Stimulated activated CD4-positive, alpha-beta T cell treated with anti-CD3 and anti-CD28 coated beads, Interleukin-4, amount 100 ng/mL, for 4 hours (primary cell): ENCODE data around the gene ANO1.

Experiments used
- DNase-seq, 2 experiments: peaks; one replicate each; pipeline ENCODE4 v3.0.0-alpha.2; 2020

ANO1 gene

DNA sequence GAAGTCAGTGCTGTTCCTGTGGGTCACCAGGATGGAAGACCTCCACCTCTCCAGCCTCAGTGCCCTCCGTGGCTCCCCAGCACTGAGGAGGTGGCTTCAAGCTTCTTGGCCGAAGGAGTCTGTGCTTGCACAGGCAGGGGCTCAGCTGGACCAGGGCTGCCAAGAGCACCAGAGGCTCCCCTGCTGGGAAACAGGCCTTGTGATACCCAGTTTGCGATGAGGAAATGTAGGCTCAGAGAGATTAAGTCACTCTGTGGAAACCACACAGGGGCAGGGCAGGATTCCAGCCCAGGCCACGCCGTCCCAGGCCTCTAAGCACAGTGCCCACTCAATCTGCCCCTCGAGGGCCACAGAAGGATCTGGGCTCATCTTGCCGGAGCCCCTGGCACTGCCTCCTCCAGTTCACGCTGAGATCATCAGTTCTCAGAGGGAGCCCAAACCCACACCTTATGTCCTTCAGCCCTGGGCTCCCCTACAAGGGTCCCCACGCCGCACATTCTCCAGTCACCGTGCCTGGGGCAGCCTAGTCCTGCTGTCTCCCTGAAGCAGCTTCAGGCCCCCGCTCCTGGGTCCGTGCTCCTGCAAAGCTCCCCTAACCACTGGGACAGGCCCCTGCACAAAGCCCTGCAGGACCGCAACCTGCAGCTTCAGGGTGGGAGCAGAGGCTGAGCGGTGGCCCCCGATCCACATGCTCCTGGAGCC, 21.6 kb downstream of the ANO1 start:
- no peak for DNase-seq

DNA sequence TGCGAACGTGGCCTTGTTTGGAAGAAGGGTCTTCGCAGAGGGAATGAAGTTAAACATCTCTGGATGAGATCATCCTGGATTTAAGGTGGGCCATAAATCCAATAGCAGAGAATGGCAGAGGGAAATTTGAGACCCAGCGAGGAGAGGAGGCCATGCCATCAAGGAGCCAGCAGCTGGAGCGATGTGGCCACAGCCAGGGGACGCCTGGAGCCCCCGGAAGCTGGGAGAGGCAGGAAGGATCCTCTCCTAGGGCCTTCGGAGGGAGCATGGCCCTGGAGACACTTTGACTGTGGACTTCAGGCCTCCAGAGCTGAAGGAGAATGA, 22.1 kb downstream of the ANO1 start:
- no peak for DNase-seq

DNA sequence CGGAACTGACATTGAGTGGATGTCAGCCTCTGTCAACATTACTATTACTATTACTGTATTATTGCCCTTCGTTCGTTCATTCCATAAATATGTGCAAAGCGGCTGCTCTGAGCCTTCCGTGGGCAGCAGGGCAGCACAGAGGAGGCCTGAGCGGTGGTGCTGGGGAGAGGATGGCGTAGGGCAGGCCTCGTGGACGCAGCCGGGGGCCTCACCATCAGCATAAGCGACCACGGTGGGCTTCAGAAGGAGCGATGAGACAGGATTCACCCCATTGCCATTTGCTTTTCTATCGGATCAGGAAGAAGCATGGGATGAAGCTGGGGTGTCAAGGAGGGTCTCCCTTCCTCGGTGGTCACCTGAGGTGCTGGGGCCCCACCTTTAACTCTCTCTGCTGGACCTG, 22.7 kb downstream of the ANO1 start:
- no peak for DNase-seq

DNA sequence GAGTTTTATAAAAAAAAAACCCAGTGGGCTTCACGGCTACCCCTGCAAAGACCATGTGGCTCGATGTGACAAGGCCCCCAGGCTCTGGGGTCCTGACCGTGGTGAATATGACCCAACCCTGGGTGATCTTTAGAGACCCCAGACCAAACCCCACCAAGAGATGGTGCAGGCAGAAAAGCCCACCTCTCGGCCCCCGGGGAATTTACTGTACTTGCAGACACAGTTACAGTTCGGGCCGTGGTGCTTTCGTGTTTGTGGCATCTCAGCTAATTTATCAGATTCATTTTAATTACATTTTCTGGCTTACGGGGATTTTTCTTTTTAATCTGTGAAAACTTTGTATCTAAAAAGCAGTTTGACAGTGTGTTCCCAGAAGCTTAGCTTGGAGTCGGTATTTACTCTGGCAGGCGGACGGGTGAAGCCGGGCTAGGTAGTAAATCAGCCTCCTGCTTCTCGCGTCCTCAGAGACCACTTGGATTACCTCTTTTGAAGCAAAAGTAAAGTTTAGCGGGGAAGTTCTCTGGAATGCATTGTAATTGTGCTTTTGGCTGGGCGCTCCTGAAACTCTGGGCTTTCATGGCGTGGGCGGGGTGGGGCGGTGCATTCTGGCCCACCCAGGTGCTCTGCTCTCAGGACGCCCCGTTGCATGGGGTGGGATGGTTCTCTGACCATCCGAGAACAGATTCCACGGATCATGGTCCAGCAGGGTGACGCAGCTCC, 25.3 kb downstream of the ANO1 start:
- DNase-seq, result no peak

- DNase-seq, result no peak
These were observed 26.3 kb downstream of the ANO1 start for GRCh38 chr11:70104419-70104818.

- DNase-seq, result no peak
These were observed 26.8 kb downstream of the ANO1 start for GRCh38 chr11:70104961-70105360.

DNA sequence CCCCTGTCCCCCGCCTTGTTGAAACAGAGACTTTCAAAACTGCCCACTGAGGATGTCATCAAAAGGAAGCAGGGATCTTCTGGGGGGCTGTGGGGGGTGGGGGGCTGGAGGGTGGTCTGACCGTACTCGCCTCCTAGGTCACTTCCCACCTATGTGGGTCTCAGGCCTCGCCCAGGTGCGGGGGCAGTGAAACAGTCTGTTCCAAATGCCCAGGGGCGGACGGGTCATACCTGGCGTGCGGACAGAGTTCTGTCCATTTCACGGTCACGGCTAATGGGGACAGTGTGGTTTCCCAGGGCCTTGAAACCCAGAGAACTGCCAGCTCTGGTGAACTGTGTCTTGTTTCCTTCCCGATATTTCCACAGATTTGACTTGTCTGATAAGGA, 27.2 kb downstream of the ANO1 start:
- no peak for DNase-seq

DNA sequence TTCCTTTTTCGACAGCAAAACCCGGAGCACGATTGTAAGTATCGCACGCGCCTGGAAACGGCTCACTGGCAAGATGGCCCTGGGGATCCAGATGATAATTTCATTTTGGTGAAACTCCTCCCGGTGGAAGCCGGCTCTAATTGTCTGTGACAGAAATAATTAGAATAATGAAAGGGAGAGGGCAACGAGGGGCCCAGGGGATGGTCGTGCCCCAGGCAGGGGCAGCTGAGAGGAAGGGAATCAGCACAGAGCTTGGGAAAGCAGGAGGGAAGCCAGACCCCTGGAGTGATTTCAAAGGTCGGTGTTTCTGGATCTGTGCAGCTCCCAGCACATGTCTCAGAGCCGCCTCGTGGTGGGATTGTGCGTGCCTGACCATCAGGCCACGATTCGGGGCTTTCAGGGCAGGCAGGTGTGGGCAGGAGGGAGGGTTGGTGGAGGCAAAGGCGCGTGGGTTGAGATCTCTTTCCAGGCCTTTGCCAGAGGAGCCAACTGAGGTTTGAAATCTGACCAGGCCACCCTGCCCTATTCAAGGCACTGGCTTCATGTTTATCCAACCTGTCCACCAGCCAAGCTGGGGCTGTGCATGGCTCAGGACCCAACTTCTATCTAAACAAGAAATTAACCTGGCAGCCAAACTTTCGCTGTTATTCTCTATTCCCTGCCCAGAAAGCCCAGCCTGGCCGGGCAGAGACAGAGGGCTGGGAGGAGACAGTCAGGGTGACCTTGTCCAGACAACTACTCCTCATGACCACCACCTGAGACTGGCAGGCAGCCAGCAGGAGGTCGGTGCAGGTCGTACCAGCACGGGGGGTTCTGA, 27.8 kb downstream of the ANO1 start:
- DNase-seq, result no peak

GRCh38 chr11:70106757-70107156, 28.6 kb downstream of the ANO1 start:
- DNase-seq, result no peak

- DNase-seq, result no peak
These were observed 29.1 kb downstream of the ANO1 start for GRCh38 chr11:70107191-70107590.

DNA sequence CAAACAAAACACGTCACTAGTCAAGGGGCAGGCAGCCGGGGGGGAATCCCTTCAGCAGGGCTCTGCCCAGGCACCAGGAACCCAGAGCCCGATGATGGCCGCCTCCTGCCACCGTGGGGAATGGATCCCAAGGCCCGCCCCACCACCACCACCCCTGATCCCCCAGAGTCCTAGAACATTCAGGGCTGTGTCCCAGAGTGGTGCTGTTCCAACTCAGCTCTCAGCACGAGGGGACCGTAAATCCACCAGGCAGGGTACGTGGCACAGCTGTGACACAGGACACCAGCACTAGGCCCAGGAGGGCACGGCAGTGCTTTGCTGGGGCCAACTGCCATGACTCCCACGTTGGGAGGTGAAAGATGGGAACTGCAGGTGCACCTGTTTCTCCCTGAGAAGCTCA, 29.6 kb downstream of the ANO1 start:
- no peak for DNase-seq

DNA sequence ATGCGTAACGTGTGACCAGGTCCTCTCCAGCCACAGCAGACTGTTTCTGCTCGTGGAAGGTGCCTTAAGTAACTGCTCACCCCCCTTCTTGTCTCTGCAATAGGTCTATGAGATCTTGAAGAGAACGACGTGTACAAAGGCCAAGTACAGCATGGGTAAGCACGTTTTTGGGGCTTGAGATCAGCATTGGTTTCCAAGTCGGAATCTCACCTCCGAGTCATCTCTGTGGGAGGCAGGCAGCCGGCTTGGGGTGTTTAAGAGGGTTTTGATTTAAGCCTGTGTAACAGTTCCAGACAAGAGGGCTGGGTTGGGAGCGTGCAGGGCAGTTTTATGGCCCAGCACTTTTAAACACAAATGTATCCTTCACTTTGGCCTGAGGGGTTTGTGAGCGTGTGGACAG, 30.1 kb downstream of the ANO1 start:
- no peak for DNase-seq

DNA sequence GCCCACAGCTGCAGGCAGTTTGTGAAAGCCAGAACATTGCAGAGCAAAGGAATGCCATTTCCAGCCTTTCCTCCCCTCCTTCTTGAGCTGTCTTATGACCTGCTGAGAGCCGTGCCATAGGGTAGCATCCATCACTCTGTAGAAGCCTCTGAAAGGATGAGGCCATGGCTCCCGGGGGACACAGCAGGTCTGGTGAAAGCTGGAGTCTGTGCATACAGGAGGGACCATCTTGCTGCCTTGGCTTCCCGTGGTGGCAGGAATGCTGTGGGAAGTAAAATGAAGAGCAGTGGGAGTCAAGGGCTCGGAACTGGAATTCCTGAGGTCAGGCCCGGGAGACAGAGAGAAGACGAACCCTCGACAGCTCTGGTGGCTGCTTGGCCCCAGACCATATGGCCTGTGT, 30.9 kb downstream of the ANO1 start:
- DNase-seq, result no peak

- no peak for DNase-seq
These were observed 31.8 kb downstream of the ANO1 start for GRCh38 chr11:70109903-70110302.

- no peak for DNase-seq
These were observed 32.5 kb downstream of the ANO1 start for GRCh38 chr11:70110538-70111055.

DNA sequence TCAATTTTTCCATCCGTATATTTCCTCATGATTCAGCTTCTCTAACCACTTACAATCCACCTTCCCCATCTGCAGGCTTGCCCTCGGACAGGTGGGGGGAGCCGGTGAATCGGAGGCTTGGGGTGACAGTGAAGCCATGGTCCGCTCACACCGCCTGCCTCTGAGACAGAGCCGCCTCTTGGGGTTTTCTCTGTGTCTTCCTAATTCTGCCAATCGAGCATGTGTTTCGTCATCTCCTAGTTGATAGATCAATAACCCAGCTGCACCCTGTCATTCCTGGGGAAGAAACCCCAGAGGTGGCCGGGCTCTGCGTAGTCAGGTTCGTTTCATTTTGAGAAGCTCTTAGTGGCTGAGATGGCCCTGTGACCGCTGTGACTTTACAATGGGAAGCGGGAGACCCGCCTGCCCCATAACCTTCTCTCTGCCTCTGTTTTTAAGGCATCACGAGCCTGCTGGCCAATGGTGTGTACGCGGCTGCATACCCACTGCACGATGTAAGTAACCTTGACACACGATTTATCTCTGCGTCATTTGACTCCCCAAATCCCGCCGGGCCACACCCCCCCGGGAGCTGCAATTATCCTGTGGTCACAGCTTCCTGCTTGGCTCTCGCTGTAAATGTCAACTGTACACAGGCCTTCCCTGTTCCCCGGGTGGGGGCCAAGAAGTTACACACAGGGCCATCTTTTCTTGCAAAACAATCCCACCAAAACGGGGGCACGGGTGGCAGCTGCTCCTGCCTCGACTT, 33.3 kb downstream of the ANO1 start:
- DNase-seq, result no peak

DNA sequence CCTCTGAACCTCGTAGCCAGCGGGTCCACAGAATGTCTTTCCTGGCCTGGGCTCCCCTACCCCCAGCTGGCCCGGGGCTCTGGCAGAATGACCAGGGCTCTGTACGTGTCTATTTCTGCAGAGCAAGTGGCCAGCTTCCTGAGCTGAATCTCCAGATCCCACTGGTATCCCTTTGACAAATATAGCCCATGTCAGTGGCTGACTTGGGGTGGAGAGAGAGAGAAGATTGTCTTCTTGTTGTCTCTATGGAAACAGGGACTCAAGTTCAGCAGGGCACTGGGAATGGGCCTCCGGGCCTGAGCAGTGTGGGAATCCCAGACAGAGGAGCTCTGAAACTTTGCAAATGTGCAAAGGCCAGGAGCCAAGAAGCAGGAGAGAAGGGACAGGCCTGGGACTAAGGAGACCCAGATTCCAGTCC, 33.9 kb downstream of the ANO1 start:
- DNase-seq, result no peak

DNA sequence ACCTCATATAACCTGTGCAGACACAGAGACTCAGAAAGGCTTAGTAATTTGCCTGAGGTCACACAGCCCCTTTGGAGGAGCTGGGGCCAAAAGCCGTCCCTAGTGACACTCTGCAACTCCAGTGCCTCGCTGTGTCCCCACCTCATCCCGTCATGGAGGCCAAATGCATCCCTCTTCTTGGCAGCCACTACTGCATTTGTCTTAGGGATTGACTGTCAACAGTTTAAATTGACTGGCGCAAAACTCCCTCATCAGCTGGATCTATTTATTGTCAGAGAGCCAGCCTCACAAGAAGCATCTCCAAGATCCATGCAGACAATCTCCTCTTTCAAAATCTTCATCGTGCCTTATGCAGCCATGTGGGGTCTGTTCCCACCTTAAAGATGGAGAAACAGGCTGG, 35.7 kb downstream of the ANO1 start:
- DNase-seq, result no peak

GRCh38 chr11:70115778-70116177, 37.7 kb downstream of the ANO1 start:
- no peak for DNase-seq

- no peak for DNase-seq
These were observed 38.4 kb downstream of the ANO1 start for GRCh38 chr11:70116386-70117065.

- DNase-seq, result no peak
These were observed 39.5 kb downstream of the ANO1 start for GRCh38 chr11:70117567-70118145.

DNA sequence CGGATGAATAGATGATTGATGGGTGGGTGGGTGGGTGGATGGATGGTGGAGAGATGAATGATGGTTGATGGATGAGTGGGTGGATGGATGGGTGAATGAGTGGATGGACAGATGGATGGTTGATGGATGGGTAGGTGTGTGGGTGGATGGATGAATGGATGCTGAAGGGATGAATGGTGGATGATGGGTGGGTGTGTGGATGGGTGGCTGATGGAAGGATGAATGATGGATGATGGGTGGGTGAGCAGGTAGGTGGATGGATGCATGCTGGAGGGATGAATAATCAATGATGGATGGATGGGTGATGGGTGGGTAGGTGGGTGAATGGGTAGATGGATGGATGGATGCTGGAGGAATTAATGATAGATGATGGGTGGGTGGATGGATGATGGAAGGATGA, 40.5 kb downstream of the ANO1 start:
- DNase-seq, result no peak
